ENCODE data around the gene CACNB3.

Gene CACNB3

GRCh38 chr12:48817873-48818830, at the start of gene CACNB3:
CACNB3 (plus strand) TSS chr12:48818496; CDS start chr12:48818930, 434 bp downstream.
- no peak for DNase-seq (ENCODE audit: low read depth, low spot score)

DNA sequence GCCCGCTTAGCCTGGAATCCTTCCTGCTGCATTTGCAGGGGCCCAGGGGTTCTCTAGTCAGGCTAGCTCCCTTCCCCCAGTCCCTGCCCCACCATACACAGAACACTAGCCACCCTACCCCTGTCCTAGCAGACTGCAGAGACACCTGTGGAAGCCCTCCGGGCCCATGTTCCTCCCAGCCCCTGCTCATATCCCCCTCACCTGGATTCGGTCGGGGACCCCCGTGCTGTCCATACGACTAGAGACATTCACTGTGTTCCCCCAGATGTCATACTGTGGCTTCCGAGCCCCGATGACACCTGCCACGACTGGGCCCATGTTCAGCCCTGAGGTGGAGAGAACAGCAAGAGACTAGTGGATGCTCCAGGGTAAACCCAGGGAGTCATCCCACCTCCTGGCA, 49.6 kb upstream of the CACNB3 start:
- no peak for DNase-seq (ENCODE audit: low read depth, low spot score)

DNA sequence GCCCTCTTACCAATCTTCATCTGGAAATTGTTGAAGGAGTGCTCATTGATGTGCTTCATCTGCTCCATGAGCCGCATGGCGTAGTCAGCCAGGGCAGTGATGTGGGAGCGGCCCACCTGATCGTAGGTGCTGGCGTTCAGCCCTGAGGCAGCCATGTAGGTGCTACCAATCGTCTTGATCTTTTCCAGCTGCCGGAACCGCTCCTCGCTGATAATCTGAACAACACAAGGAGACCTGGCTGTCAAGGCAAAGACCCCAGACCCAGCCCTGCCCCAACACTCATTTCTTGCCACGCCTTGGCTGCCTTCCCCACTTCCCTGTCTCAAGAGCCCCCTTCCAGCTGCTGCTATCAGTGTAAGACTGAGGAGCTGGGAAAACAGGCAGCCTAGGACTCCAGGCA, 47.5 kb upstream of the CACNB3 start:
- DNase-seq (ENCODE audit: low read depth, low spot score), result no peak

- DNase-seq (ENCODE audit: low read depth, low spot score), result no peak
These were observed 46.6 kb upstream of the CACNB3 start for GRCh38 chr12:48771588-48772112.

DNA sequence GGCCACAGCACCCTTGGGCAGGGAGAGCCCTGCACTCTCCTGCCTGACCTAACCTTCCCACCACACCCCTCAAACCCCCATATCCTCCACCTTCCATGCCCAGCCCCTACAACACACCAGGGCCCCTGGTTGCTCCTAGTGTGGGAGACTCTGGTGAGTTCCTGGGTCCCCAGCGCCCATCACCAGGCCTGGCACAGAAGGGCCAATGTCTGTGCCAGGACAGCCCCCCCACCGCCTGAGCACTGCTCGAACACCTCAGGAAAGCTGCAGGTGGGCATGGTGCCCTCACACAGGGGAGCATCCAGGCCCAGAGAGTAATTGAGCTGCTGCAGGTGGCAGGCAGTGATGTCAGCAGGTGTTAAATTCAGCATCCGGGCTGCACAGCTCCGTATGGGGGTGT, 44.6 kb upstream of the CACNB3 start:
- no peak for DNase-seq (ENCODE audit: low read depth, low spot score)

DNA sequence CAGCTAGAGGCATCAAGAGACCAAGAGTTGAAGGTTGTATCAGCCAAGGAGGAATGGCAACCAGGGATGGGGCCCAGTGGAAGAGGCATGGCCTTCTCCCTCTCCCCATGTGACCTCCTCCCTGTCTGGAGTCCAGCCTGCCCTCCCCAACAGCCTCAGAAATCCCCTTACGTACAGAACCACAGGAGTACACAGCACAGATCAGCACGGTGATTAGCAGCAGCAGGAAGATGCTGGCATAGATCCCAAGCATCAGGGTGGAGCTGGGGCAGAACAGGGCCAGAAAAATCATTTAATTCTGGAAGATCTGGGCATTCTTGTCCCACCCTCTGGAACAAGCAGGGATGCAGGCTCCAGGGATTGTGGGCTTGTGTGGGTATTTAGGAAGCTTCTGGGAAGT, 43.8 kb upstream of the CACNB3 start:
- DNase-seq (ENCODE audit: low read depth, low spot score), result no peak

DNA sequence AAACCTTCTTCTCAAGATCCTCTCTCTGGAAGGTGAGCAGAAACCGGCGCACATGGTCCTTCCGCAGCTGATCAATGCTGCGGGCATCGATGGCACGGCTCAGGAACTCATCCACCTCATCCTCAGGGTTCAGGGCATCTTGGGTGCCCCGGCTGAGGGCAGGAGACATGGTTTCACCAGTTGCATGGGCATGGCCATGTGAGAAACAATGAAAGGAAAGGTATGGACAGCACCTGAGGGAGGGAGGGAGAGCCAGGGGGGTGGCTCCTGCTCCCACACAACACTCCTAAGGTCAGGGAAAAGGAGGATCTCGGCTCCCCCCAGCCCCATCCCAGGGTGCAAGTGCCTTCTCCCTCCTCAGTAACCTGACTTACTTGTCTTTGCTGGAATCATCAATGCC, 43.0 kb upstream of the CACNB3 start:
- DNase-seq (ENCODE audit: low read depth, low spot score), result no peak

DNA sequence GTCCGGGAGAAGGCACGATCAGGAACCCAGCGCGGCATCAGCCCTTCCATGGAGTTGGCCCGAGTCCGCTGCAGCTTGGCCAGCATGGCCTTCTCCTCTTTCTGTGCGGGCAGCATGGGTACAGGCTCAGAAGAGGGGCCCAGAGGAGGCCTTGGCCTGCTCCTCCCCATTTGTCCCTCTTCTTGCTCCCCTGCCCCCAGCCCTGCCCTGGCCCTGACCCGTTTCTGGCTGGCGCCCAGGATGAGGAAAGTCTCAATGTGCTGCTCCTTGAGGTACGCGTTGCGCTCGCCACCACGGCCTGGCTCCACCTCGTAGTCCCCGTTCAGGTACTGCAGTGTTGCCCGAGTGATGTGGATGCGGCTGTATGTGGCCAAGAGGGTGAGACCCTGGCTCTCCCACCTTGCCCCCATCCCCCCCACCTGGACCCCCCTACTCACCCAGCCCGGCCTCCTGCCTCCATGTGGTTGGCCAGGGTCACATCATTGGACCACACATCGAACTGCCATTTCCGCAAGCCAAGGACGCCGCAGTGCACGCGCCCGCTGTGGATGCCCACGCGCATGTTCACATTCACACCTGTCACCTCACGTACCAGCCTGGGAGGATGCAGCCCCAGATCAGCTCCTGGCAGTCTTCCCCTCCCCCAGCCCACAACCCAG, 42.2 kb upstream of the CACNB3 start:
- DNase-seq (ENCODE audit: low read depth, low spot score), result no peak

GRCh38 chr12:48776956-48777355, 41.3 kb upstream of the CACNB3 start:
- no peak for DNase-seq (ENCODE audit: low read depth, low spot score)

GRCh38 chr12:48777501-48778400, 40.5 kb upstream of the CACNB3 start:
- no peak for DNase-seq (ENCODE audit: low read depth, low spot score)

DNA sequence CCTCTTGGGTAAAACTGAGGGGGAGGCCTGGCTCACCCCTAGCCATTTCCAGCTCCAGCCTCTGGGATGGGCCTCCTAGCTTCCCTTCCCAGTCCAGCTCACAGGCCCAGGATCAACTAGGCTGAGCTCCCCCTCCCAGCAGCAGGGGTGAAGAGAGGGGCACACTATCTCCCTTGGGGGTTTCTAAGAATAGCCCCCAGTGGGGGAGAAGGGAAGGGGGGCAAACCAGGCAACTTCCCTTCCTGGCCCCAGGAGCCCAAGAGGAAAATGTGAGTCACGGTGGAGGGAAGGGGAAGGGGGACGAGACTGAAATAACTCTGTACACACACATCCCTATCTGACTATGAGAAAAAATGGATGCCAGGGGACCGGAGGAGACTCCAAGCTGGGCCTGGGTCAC, 38.4 kb upstream of the CACNB3 start:
- DNase-seq (ENCODE audit: low read depth, low spot score), result no peak

GRCh38 chr12:48780381-48781025, 37.8 kb upstream of the CACNB3 start:
- no peak for DNase-seq (ENCODE audit: low read depth, low spot score)

DNA sequence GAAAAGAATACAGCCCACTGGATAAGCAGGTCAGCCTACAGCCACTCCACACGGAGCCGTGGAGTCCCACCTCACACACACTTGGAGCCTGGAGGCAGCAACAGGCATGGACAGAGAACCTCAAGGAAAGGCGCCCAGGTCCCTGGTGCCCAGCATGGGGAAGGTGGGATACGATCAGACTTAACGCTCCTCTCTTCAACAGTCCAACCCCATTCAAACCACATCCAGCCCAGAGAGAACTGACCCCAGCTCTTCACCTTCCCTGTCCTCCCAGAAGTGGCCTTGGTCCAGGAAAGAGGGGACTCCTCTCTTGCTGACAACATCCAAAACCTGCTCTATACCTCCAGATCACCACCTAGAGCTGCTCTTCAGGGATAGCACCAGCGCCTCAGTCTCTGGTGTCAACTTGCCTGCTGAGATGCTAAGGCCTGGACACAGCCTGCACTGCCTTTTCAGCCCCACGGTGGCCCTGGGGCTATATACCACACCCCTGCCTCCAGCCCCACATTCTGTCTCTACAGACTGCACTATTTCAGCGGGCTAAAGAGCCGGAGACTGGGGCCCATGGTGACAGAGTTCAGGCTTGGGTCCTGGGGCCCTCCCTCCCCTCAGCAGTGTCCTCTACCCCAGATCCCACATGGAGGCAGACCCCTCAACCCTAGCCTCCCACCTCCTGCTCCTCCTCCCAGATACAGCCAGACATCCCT, 36.4 kb upstream of the CACNB3 start:
- DNase-seq (ENCODE audit: low read depth, low spot score), result no peak

- no peak for DNase-seq (ENCODE audit: low read depth, low spot score)
These were observed 35.6 kb upstream of the CACNB3 start for GRCh38 chr12:48782457-48783395.

GRCh38 chr12:48783432-48783831, 34.9 kb upstream of the CACNB3 start:
- DNase-seq (ENCODE audit: low read depth, low spot score), result no peak

GRCh38 chr12:48786591-48787544, 31.4 kb upstream of the CACNB3 start:
- no peak for DNase-seq (ENCODE audit: low read depth, low spot score)

DNA sequence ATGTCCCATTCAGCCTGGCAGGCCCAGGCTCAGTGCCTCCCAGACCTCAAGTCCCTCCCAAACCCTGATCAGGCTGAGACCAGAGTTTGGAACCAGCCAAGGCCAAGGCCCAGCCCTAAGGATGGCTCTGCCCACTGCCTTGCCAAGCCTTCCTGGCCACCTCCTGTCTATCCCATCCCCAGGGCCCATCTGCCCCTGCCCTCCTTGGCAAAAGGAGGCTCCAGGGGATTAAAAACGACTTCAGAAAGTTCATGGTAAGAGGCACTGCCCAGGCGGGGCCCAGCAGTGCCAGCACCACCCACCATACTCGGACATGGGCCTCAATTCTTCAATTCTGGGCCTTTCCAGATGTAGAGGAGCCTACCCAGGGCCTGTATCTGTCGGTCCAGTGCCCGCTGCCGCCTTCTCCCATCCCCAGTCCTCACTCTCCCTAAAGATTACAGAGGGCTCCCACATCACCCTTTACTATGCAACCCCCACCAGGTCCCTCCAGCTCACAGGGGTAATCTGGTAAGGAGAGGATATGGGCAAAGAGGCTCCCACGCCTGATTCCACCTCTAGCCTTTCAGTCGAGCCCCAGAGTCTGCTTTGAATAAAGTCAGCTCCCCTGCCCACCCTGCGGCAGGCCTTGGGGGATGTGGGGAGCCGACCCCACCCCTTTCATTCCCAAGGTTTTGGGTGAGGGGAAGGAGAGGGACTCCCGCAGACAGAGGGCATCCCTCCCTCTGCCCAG, 30.3 kb upstream of the CACNB3 start:
- DNase-seq (ENCODE audit: low read depth, low spot score), result no peak

- no peak for DNase-seq (ENCODE audit: low read depth, low spot score)
These were observed 29.8 kb upstream of the CACNB3 start for GRCh38 chr12:48788524-48788853.
